Vagina (tissue), 2 donors: ENCODE measurements around the gene ZMYND11. TPM values are rescaled to one million over a fixed set of nuclear protein-coding genes. Genes with fewer than 3 reads are reported as not detected.

ENCODE experiments used
- DNase-seq, 2 donors: peaks; one replicate each; pipeline ENCODE4 v3.0.0-alpha.2; 2017; ENCODE audit errors: extremely low spot score in 2 of 2
- H3K27ac ChIP-seq: fragments of 200-600 bp; sonication (generic); one replicate; pipeline ENCODE4 v1.5.1; 2019
- H3K27me3 ChIP-seq: fragments of 200-600 bp; sonication (generic); one replicate; pipeline ENCODE4 v1.5.1; 2019
- H3K36me3 ChIP-seq, 2 donors: fragments of 200-600 bp; sonication (generic); one replicate each; pipeline ENCODE4 v1.5.1; 2017 to 2019
- H3K4me1 ChIP-seq: fragments of 200-600 bp; sonication (generic); one replicate; pipeline ENCODE4 v1.5.1; 2019
- H3K4me3 ChIP-seq, 2 donors: fragments of 200-600 bp; sonication (generic); 1 replicate in 1 of 2; 2 replicates in 1 of 2; pipeline ENCODE4 v1.5.1; 2016 to 2019
- H3K9me3 ChIP-seq: fragments of 200-600 bp; sonication (generic); one replicate; pipeline ENCODE4 v1.5.1; 2019
- POLR2A ChIP-seq, 2 donors: fragments of 450-650 bp; IDR thresholded peaks; one replicate each; pipeline ENCODE4 v1.6.1; 2017; ENCODE audit warnings: antibody characterized with exemption in 2 of 2, mild to moderate bottlenecking in 2 of 2, moderate library complexity in 2 of 2
- POLR2AphosphoS5 ChIP-seq, 2 donors: sonication (generic); formaldehyde crosslinking; IDR thresholded peaks; one replicate each; pipeline ENCODE4 v1.9.0; 2017; ENCODE audit warnings: antibody characterized with exemption in 2 of 2, mild to moderate bottlenecking in 2 of 2, low read depth in 1 of 2; ENCODE audit not compliant: insufficient read depth in 1 of 2
- intact Hi-C: fragments of 100-400 bp; cut with DNase I; formaldehyde crosslinking; loops from one replicate; pipeline ENCODE4 v1.15.1; 2023
- total RNA-seq: library from RNA; depleted of rRNA; stranded (reverse); fragments of >200 nt; gene quantifications from one replicate; pipeline ENCODE4 v1.2.3, GENCODE V29; 2016
- TF ChIP-seq, protein P1 (sequence below), 3 experiments: fragments of 450-650 bp in 2 of 3; fragments of 200-600 bp in 1 of 3; sonication (generic) in 1 of 3; IDR thresholded peaks; one replicate each; pipeline ENCODE4 v1.5.1; 2017 to 2019; ENCODE audit warnings: antibody characterized with exemption in 3 of 3, mild to moderate bottlenecking in 2 of 3, moderate library complexity in 2 of 3

ZMYND11 gene
- total RNA-seq, 1 donor from 2014 or later, result 46.4 TPM

GRCh38 chr10:90161-90560, 45.1 kb upstream of the ZMYND11 start:
- TF ChIP-seq, protein P1, sequence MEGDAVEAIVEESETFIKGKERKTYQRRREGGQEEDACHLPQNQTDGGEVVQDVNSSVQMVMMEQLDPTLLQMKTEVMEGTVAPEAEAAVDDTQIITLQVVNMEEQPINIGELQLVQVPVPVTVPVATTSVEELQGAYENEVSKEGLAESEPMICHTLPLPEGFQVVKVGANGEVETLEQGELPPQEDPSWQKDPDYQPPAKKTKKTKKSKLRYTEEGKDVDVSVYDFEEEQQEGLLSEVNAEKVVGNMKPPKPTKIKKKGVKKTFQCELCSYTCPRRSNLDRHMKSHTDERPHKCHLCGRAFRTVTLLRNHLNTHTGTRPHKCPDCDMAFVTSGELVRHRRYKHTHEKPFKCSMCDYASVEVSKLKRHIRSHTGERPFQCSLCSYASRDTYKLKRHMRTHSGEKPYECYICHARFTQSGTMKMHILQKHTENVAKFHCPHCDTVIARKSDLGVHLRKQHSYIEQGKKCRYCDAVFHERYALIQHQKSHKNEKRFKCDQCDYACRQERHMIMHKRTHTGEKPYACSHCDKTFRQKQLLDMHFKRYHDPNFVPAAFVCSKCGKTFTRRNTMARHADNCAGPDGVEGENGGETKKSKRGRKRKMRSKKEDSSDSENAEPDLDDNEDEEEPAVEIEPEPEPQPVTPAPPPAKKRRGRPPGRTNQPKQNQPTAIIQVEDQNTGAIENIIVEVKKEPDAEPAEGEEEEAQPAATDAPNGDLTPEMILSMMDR (IDR thresholded peaks at IDR 0.05), result no peak
- TF ChIP-seq POLR2AphosphoS5 (IDR thresholded peaks at IDR 0.05; ENCODE audit: insufficient read depth in 1 of 2, low read depth in 1 of 2) (no peak), POLR2A (IDR thresholded peaks at IDR 0.05) (no peak)
- intact Hi-C loops, result no loop called here

GRCh38 chr10:91313-91712, 43.9 kb upstream of the ZMYND11 start:
- H3K27me3 ChIP-seq, result no peaks in the 10 kb centered on the region
- TF ChIP-seq POLR2A (IDR thresholded peaks at IDR 0.05) (no peak), POLR2AphosphoS5 (IDR thresholded peaks at IDR 0.05; ENCODE audit: insufficient read depth in 1 of 2, low read depth in 1 of 2) (no peak)
- TF ChIP-seq, protein P1 (IDR thresholded peaks at IDR 0.05), result no peak
- no peaks in the 10 kb centered on the region for H3K36me3 ChIP-seq
- peaks cover 7% of the 10 kb centered on the region for H3K4me1 ChIP-seq
- H3K4me3 ChIP-seq, result no peak overlapping the region
- no peaks in the 10 kb centered on the region for H3K9me3 ChIP-seq
- intact Hi-C loops, result no loop called here
- no peak for DNase-seq
- no peak overlapping the region for H3K27ac ChIP-seq

More at GRCh38 chr10:90161-90560, 45.1 kb upstream of the ZMYND11 start:
- no peaks in the 10 kb centered on the region for H3K9me3 ChIP-seq
- no peaks in the 10 kb centered on the region for H3K27me3 ChIP-seq
- H3K36me3 ChIP-seq, result no peaks in the 10 kb centered on the region
- no peak overlapping the region for H3K27ac ChIP-seq
- peaks cover 7% of the 10 kb centered on the region for H3K4me1 ChIP-seq
- no peak for DNase-seq
- no peak overlapping the region for H3K4me3 ChIP-seq

DNA sequence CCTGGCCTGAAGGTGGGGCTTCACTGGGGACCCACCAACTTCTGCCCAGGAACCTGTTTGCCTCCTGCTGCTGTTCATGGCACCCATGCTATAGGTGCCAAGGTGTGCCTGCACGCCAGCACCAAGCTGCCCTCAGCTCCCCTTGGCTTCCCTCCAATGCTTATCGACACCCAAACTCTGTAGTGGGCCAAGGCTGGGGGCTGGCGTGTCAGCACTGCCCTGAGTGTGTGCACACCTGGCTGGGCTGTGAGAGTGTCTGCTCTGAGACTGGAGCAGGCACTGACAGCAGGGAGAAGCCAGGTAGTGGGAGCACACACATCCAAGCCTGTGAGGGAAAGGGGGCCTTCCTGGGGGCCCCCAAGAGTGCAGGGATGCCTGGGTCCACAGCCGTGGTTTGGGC, 43.1 kb upstream of the ZMYND11 start:
- Histone ChIP-seq H3K36me3 (no peaks in the 10 kb centered on the region), H3K4me3 (no peak overlapping the region), H3K27me3 (no peaks in the 10 kb centered on the region), H3K4me1 (peaks cover 7% of the 10 kb centered on the region), H3K9me3 (peaks cover 7% of the 10 kb centered on the region), H3K27ac (no peak overlapping the region)
- TF ChIP-seq, protein P1 (IDR thresholded peaks at IDR 0.05), result no peak
- TF ChIP-seq POLR2A (IDR thresholded peaks at IDR 0.05) (no peak), POLR2AphosphoS5 (IDR thresholded peaks at IDR 0.05; ENCODE audit: insufficient read depth in 1 of 2, low read depth in 1 of 2) (no peak)
- intact Hi-C loops, result no loop called here
- DNase-seq, result no peak

- H3K9me3 ChIP-seq, result peaks cover 7% of the 10 kb centered on the region
- intact Hi-C loops, result no loop called here
Measured at GRCh38 chr10:92846-93245, 42.4 kb upstream of the ZMYND11 start.

GRCh38 chr10:94613-95012, 40.6 kb upstream of the ZMYND11 start:
- TF ChIP-seq POLR2AphosphoS5 (IDR thresholded peaks at IDR 0.05; ENCODE audit: insufficient read depth in 1 of 2, low read depth in 1 of 2), result no peak
- TF ChIP-seq POLR2A (IDR thresholded peaks at IDR 0.05), result no peak
- TF ChIP-seq, protein P1 (IDR thresholded peaks at IDR 0.05), result no peak
- intact Hi-C loops, result no loop called here
- DNase-seq, result no peak

More at GRCh38 chr10:92846-93245, 42.4 kb upstream of the ZMYND11 start:
- no peak for DNase-seq
- TF ChIP-seq POLR2AphosphoS5 (IDR thresholded peaks at IDR 0.05; ENCODE audit: insufficient read depth in 1 of 2, low read depth in 1 of 2) (peak in 1 of 2 donors; percentile 50), POLR2A (IDR thresholded peaks at IDR 0.05) (no peak)
- TF ChIP-seq, protein P1 (IDR thresholded peaks at IDR 0.05), result no peak
- no peaks in the 10 kb centered on the region for H3K27me3 ChIP-seq
- H3K27ac ChIP-seq, result no peak overlapping the region
- no peak overlapping the region for H3K4me3 ChIP-seq
- peaks cover 7% of the 10 kb centered on the region for H3K4me1 ChIP-seq
- no peaks in the 10 kb centered on the region for H3K36me3 ChIP-seq

More at GRCh38 chr10:94613-95012, 40.6 kb upstream of the ZMYND11 start:
- Histone ChIP-seq H3K36me3 (no peaks in the 10 kb centered on the region), H3K27ac (no peak overlapping the region), H3K4me3 (no peak overlapping the region), H3K27me3 (no peaks in the 10 kb centered on the region), H3K9me3 (peaks cover 7% of the 10 kb centered on the region), H3K4me1 (peaks cover 7% of the 10 kb centered on the region)
